ENCODE results near the gene DNPH1. TPM values are rescaled to one million over a fixed set of nuclear protein-coding genes. Genes with fewer than 3 reads are reported as not detected.

Gene DNPH1
- total and polyA plus RNA-seq, 2 of the 8 experiments (the other 6 are each of a cell fraction or from before 2014, with no cell fraction given) = 33.9 to 134 TPM

- Histone ChIP-seq H2AK5ac (ENCODE audit: low read depth, low read length) (no peak overlapping the region), H3K79me1 (ENCODE audit: low read depth, low read length) (no peaks in the 10 kb centered on the region), H3K14ac (ENCODE audit: insufficient read length) (no peak overlapping the region), H3K4ac (replicated peaks; ENCODE audit: insufficient read length, low read depth, low read length) (no peak overlapping the region), H3K4me1 (replicated peaks in 1 of 4; ENCODE audit: control insufficient read depth in 3 of 4, insufficient read depth in 4 of 4, low read length in 3 of 4) (peaks cover 0 to 4% (median 0%) of the 10 kb centered on the region in 4 experiments; a peak in 2 of 7 replicates), H4K5ac (ENCODE audit: insufficient read length, low read depth, low read length) (no peak overlapping the region), H3K27ac (ENCODE audit: low read depth, low read length) (no peak overlapping the region), H2BK5ac (ENCODE audit: low read depth, low read length) (0 out of 2 replicates have a peak overlapping the region, but pooled peaks have one; percentile 9), H2BK20ac (ENCODE audit: low read length) (no peak overlapping the region), H3K9me3 (ENCODE audit: insufficient read depth in 2 of 2, low read depth in 1 of 2, low read length in 1 of 2) (no peaks in the 10 kb centered on the region), H3K23me2 (ENCODE audit: low read depth, low read length) (no peaks in the 10 kb centered on the region), H3K4me3 (ENCODE audit: extremely low read depth in 1 of 4, insufficient read depth in 2 of 4, low read depth in 3 of 4, low read length in 4 of 4) (no peak overlapping the region), H2BK12ac (ENCODE audit: low read depth, low read length) (no peak overlapping the region), H3K36me3 (ENCODE audit: control insufficient read depth in 2 of 4, insufficient read depth in 4 of 4, low read length in 3 of 4) (no peaks in the 10 kb centered on the region), H3K18ac (ENCODE audit: extremely low read depth, low read length) (no peak overlapping the region), H4K91ac (replicated peaks; ENCODE audit: insufficient read length, low read length) (no peak overlapping the region), H2BK15ac (ENCODE audit: low read length) (no peak overlapping the region), H4K20me1 (replicated peaks in 1 of 2; ENCODE audit: control insufficient read depth in 1 of 2, insufficient read depth in 2 of 2, low read length in 2 of 2) (no peaks in the 10 kb centered on the region), H2BK120ac (replicated peaks; ENCODE audit: low read depth, low read length) (no peak overlapping the region), H3K79me2 (ENCODE audit: control insufficient read depth in 1 of 2, insufficient read depth in 2 of 2, low read length in 2 of 2) (no peaks in the 10 kb centered on the region), H4K8ac (ENCODE audit: extremely low read depth, insufficient read depth, low read length) (no peak overlapping the region), H2AFZ (ENCODE audit: low read length) (no peak overlapping the region), H3K23ac (ENCODE audit: insufficient read length) (no peak overlapping the region), H3K4me2 (ENCODE audit: insufficient read depth in 1 of 2, low read depth in 2 of 2, low read length in 2 of 2) (no peak overlapping the region), H3K56ac (replicated peaks; ENCODE audit: insufficient read length, low read depth, low read length) (no peak overlapping the region), H3K27me3 (replicated peaks in 1 of 4; ENCODE audit: control insufficient read depth in 3 of 4, extremely low read depth in 1 of 4, insufficient read depth in 3 of 4, low read length in 3 of 4) (no peaks in the 10 kb centered on the region; a peak in 1 of 7 replicates), H3K9ac (replicated peaks in 1 of 4; ENCODE audit: extremely low read depth in 1 of 4, low read depth in 3 of 4, low read length in 3 of 4) (no peak overlapping the region)
- DNase-seq (ENCODE audit: low read depth in 1 of 2, low spot score in 2 of 2) (no peak), FAIRE-seq (no peak)
- WGBS, 2 experiments (ENCODE audit: extremely low coverage in 1 of 2, insufficient coverage in 1 of 2, insufficient read length in 1 of 2, insufficient replicate concordance in 2 of 2, low coverage in 1 of 2, low lambda C conversion rate in 2 of 2, missing lambda C conversion rate in 1 of 2) = 92% methylated on average over 11 of the region's 11 CpGs; no CpG with 5 or more reads in 1 of the 2 experiments
- ChIA-PET CTCF (ENCODE audit: partially characterized antibody) (interaction anchor here (1.1 to 3.1 kb wide), 8 partner anchors 10 to 255 kb away, joined by 3 to 17 read pairs (median 4); partner anchors contain the start of genes CRIP3 and DNPH1), POLR2A (ENCODE audit: partially characterized antibody) (interaction anchor here (1.2 kb wide), 1 partner anchor 27 kb away, joined by 3 read pairs; no protein-coding TSS in a partner anchor)
- TF ChIP-seq FOSL1 (IDR thresholded peaks at IDR 0.05; ENCODE audit: insufficient read depth, low read depth, low read length) (no peak), RBBP5 (IDR thresholded peaks at IDR 0.05; ENCODE audit: borderline replicate concordance, low read depth, low read length) (no peak), MAFK (IDR thresholded peaks at IDR 0.05; ENCODE audit: low read depth, low read length) (no peak), KDM4A (IDR thresholded peaks at IDR 0.05; ENCODE audit: low read depth, low read length, severe bottlenecking) (no peak)
These were observed 24.1 kb upstream of the DNPH1 start for GRCh38 chr6:43253401-43253800.
